H1 (cell line): ENCODE measurements around the gene KIF15. TPM values are rescaled to one million over a fixed set of nuclear protein-coding genes. Genes with fewer than 3 reads are reported as not detected.

Experiments
- CTCF ChIA-PET: fragments of 300-600 bp; sonication (Branson Sonifier 250); formaldehyde crosslinking; loops from one replicate; lab custom pipeline; 2021; ENCODE audit not compliant: partially characterized antibody; lab: Charles Lee
- POLR2A ChIA-PET: fragments of 300-600 bp; sonication (Branson Sonifier 250); formaldehyde crosslinking; loops from one replicate; lab custom pipeline; 2021; ENCODE audit warnings: inconsistent platforms; ENCODE audit not compliant: partially characterized antibody; lab: Charles Lee
- DNase-seq, 2 experiments: peaks; one replicate each; pipeline versions ENCODE4 v3.0.0 to v3.0.0-alpha.2; 2010 to 2022; ENCODE audit warnings: low spot score in 2 of 2, low read depth in 1 of 2, mixed read lengths in 1 of 2
- FAIRE-seq: peaks from 2 replicates; lab custom pipeline; 2011; peaks lifted over from hg19 to GRCh38; lab: Jason Lieb, UNC
- H2AFZ ChIP-seq: 2 replicates; pipeline ENCODE4 v1.8.1; 2012; ENCODE audit warnings: low read length, inconsistent platforms
- H2AK5ac ChIP-seq: 2 replicates; pipeline ENCODE4 v1.6.1; 2013; ENCODE audit warnings: low read depth, low read length
- H2BK120ac ChIP-seq: replicated peaks from 2 replicates; pipeline ENCODE3; 2013; ENCODE audit warnings: low read depth, low read length, inconsistent platforms
- H2BK12ac ChIP-seq: 2 replicates; pipeline ENCODE4 v1.6.1; 2013; ENCODE audit warnings: low read depth, low read length
- H2BK15ac ChIP-seq: 2 replicates; pipeline ENCODE4 v1.6.1; 2013; ENCODE audit warnings: low read length
- H2BK20ac ChIP-seq: 2 replicates; pipeline ENCODE4 v1.6.1; 2013; ENCODE audit warnings: low read length
- H2BK5ac ChIP-seq: 2 replicates; pipeline ENCODE4 v1.6.1; 2013; ENCODE audit warnings: low read depth, low read length
- H3K14ac ChIP-seq: 2 replicates; pipeline ENCODE4 v1.6.1; 2013; ENCODE audit warnings: inconsistent platforms; ENCODE audit not compliant: insufficient read length
- H3K18ac ChIP-seq: 2 replicates; pipeline ENCODE4 v1.6.1; 2013; ENCODE audit warnings: low read length; ENCODE audit errors: extremely low read depth
- H3K23ac ChIP-seq: 2 replicates; pipeline ENCODE4 v1.6.1; 2013; ENCODE audit warnings: inconsistent platforms; ENCODE audit not compliant: insufficient read length
- H3K23me2 ChIP-seq: 2 replicates; pipeline ENCODE4 v1.6.1; 2013; ENCODE audit warnings: low read depth, low read length
- H3K27ac ChIP-seq: 2 replicates; pipeline ENCODE4 v1.6.1; 2011; ENCODE audit warnings: low read depth, low read length, inconsistent platforms
- H3K27me3 ChIP-seq, 4 experiments: replicated peaks in 1 of 4; 1 replicate in 1 of 4; 2 replicates in 3 of 4; pipeline versions ENCODE4 v1.6.1 to v1.8.1; 2011 to 2013; ENCODE audit warnings: low read length in 3 of 4, mild to moderate bottlenecking in 3 of 4, inconsistent platforms in 2 of 4, mixed read lengths in 2 of 4, moderate library complexity in 1 of 4; ENCODE audit not compliant: control insufficient read depth in 3 of 4, insufficient read depth in 3 of 4; ENCODE audit errors: extremely low read depth in 1 of 4
- H3K36me3 ChIP-seq, 4 experiments: 2 replicates each; pipeline versions ENCODE4 v1.6.1 to v1.8.1; 2011 to 2013; ENCODE audit warnings: mild to moderate bottlenecking in 4 of 4, low read length in 3 of 4, moderate library complexity in 2 of 4, control low read depth in 1 of 4, inconsistent platforms in 1 of 4; ENCODE audit not compliant: insufficient read depth in 4 of 4, control insufficient read depth in 2 of 4
- H3K4ac ChIP-seq: replicated peaks from 2 replicates; pipeline ENCODE3; 2013; ENCODE audit warnings: low read length, low read depth, mixed read lengths, inconsistent platforms; ENCODE audit not compliant: insufficient read length
- H3K4me1 ChIP-seq, 4 experiments: replicated peaks in 1 of 4; 1 replicate in 1 of 4; 2 replicates in 3 of 4; pipeline versions ENCODE4 v1.6.1 to v1.8.1; 2011 to 2013; ENCODE audit warnings: low read length in 3 of 4, inconsistent platforms in 2 of 4, mixed read lengths in 1 of 4; ENCODE audit not compliant: insufficient read depth in 4 of 4, control insufficient read depth in 3 of 4
- H3K4me2 ChIP-seq, 2 experiments: 2 replicates each; pipeline versions ENCODE4 v1.6.1 to v1.8.1; 2011 to 2013; ENCODE audit warnings: low read depth in 2 of 2, low read length in 2 of 2, control low read depth in 1 of 2, inconsistent platforms in 1 of 2, mild to moderate bottlenecking in 1 of 2; ENCODE audit not compliant: insufficient read depth in 1 of 2
- H3K4me3 ChIP-seq, 4 experiments: fragments of 200-600, 300-600 bp in 1 of 4; sonication (generic), shearing (Covaris generic), sonication (Bioruptor Twin) in 1 of 4; 2 replicates each; pipeline versions ENCODE4 v1.5.1 to v1.8.1; 2011 to 2016; ENCODE audit warnings: low read length in 4 of 4, low read depth in 3 of 4, control low read depth in 2 of 4, inconsistent platforms in 2 of 4, mild to moderate bottlenecking in 2 of 4, mixed read lengths in 1 of 4, moderate library complexity in 1 of 4; ENCODE audit not compliant: insufficient read depth in 2 of 4; ENCODE audit errors: extremely low read depth in 1 of 4
- H3K56ac ChIP-seq: replicated peaks from 2 replicates; pipeline ENCODE3; 2013; ENCODE audit warnings: low read depth, mild to moderate bottlenecking, mixed read lengths, low read length, inconsistent platforms; ENCODE audit not compliant: insufficient read length
- H3K79me1 ChIP-seq: 2 replicates; pipeline ENCODE4 v1.6.1; 2013; ENCODE audit warnings: low read depth, low read length, control low read depth
- H3K79me2 ChIP-seq, 2 experiments: 2 replicates each; pipeline versions ENCODE4 v1.6.1 to v1.8.1; 2012 to 2013; ENCODE audit warnings: low read length in 2 of 2, mild to moderate bottlenecking in 2 of 2, inconsistent platforms in 1 of 2; ENCODE audit not compliant: insufficient read depth in 2 of 2, control insufficient read depth in 1 of 2
- H3K9ac ChIP-seq, 4 experiments: replicated peaks in 1 of 4; 1 replicate in 1 of 4; 2 replicates in 3 of 4; pipeline versions ENCODE4 v1.6.1 to v1.8.1; 2011 to 2013; ENCODE audit warnings: low read depth in 3 of 4, low read length in 3 of 4, control low read depth in 2 of 4, mild to moderate bottlenecking in 2 of 4, moderate library complexity in 2 of 4, inconsistent platforms in 1 of 4; ENCODE audit errors: extremely low read depth in 1 of 4
- H3K9me3 ChIP-seq, 2 experiments: 2 replicates each; pipeline versions ENCODE4 v1.6.1 to v1.8.1; 2012 to 2013; ENCODE audit warnings: mild to moderate bottlenecking in 2 of 2, moderate library complexity in 2 of 2, control low read depth in 1 of 2, inconsistent platforms in 1 of 2, low read depth in 1 of 2, low read length in 1 of 2, mixed read lengths in 1 of 2; ENCODE audit not compliant: insufficient read depth in 2 of 2
- H4K20me1 ChIP-seq, 2 experiments: replicated peaks in 1 of 2; 2 replicates each; pipeline versions ENCODE3 to v1.8.1; 2011 to 2013; ENCODE audit warnings: inconsistent platforms in 2 of 2, low read length in 2 of 2, mild to moderate bottlenecking in 1 of 2; ENCODE audit not compliant: insufficient read depth in 2 of 2, control insufficient read depth in 1 of 2
- H4K5ac ChIP-seq: 2 replicates; pipeline ENCODE4 v1.6.1; 2013; ENCODE audit warnings: low read length, low read depth, mixed read lengths, inconsistent platforms; ENCODE audit not compliant: insufficient read length
- H4K8ac ChIP-seq: 2 replicates; pipeline ENCODE4 v1.8.0; 2013; ENCODE audit warnings: mild to moderate bottlenecking, moderate library complexity, low read length, inconsistent platforms; ENCODE audit not compliant: insufficient read depth; ENCODE audit errors: extremely low read depth
- H4K91ac ChIP-seq: replicated peaks from 2 replicates; pipeline ENCODE3; 2013; ENCODE audit warnings: low read length, mixed read lengths, inconsistent platforms; ENCODE audit not compliant: insufficient read length
- ATF2 ChIP-seq: IDR thresholded peaks from 2 replicates; pipeline ENCODE4 v1.6.1; 2012; ENCODE audit warnings: low read length, inconsistent platforms
- SP2 ChIP-seq: IDR thresholded peaks from 2 replicates; pipeline ENCODE4 v1.6.1; 2012; ENCODE audit warnings: mild to moderate bottlenecking, low read length, inconsistent platforms
- WGBS, 2 experiments: shearing (Covaris generic) in 1 of 2; methylation state at CpG; one replicate each; pipeline versions ENCODE4 v1.1.6 to v1.1.7; 2013 to 2015; ENCODE audit warnings: low lambda C conversion rate in 2 of 2, mixed read lengths in 2 of 2, inconsistent platforms in 1 of 2, low coverage in 1 of 2, missing lambda C conversion rate in 1 of 2; ENCODE audit not compliant: insufficient replicate concordance in 2 of 2, insufficient coverage in 1 of 2, insufficient read length in 1 of 2; ENCODE audit errors: extremely low coverage in 1 of 2, missing lambda C conversion rate in 1 of 2; 5-methylcytosine and 5-hydroxymethylcytosine counted together
- polyA plus RNA-seq, 7 experiments: library from polyadenylated mRNA; depleted of rRNA in 3 of 7; stranded (reverse) in 5 of 7; unstranded in 2 of 7; fragments of >200 nt in 5 of 7; fragments of 200-250 nt in 2 of 7; gene quantifications; 1 replicate in 5 of 7; 2 replicates in 1 of 7; 4 replicates in 1 of 7; pipeline versions ENCODE4 v1.2.1 to v1.2.3, GENCODE V29; 2011 to 2013; ENCODE audit warnings: missing spikeins in 2 of 7, mixed read lengths in 2 of 7
- total RNA-seq: library from RNA; stranded (reverse); fragmentation: NEBNext Ultra II Directional; extraction: Animal tissue kit (Norgen Biotek cat#: 25700); gene quantifications from 2 replicates; pipeline ENCODE4 v1.2.1, GENCODE V29; 2021

KIF15 gene
- total and polyA plus RNA-seq, 2 of the 8 experiments (the other 6 are each of a cell fraction or from before 2014, with no cell fraction given), result 4.2 to 25.5 TPM

GRCh38 chr3:44883999-44884431, 122.4 kb downstream of the KIF15 start:
- POLR2A ChIA-PET, result interaction anchor here (1.3 to 2.2 kb wide), 2 partner anchors 30 to 123 kb away, joined by 3 to 5 read pairs; partner anchors contain the start of gene KIAA1143
- CTCF ChIA-PET, result interaction anchor here (0.9 to 3.4 kb wide), 5 partner anchors 11 to 58 kb away, joined by 3 to 17 read pairs (median 4); partner anchors contain the start of gene TGM4
- 81% methylated on average over 4 of the region's 4 CpGs; no CpG with 5 or more reads in 1 of the 2 experiments for WGBS, 2 experiments
- Histone ChIP-seq H3K9me3 (peaks cover 4 to 8% of the 10 kb centered on the region in 2 experiments; a peak in 2 of 4 replicates), H2BK20ac (no peak overlapping the region), H3K14ac (no peak overlapping the region), H3K4me2 (no peak overlapping the region), H3K4me1 (peaks cover 0 to 2% (median 0%) of the 10 kb centered on the region in 4 experiments; a peak in 2 of 7 replicates), H2AFZ (no peak overlapping the region), H3K27ac (no peak overlapping the region), H3K79me1 (no peaks in the 10 kb centered on the region), H2BK12ac (no peak overlapping the region), H2BK15ac (no peak overlapping the region), H4K20me1 (no peaks in the 10 kb centered on the region), H3K23ac (no peak overlapping the region), H3K36me3 (no peaks in the 10 kb centered on the region), H3K4ac (no peak overlapping the region), H3K27me3 (no peaks in the 10 kb centered on the region), H3K4me3 (no peak overlapping the region; a peak in 1 of 8 replicates), H4K8ac (no peak overlapping the region), H3K79me2 (no peaks in the 10 kb centered on the region), H4K5ac (no peak overlapping the region), H3K18ac (no peak overlapping the region), H4K91ac (no peak overlapping the region), H2BK120ac (no peak overlapping the region), H3K56ac (no peak overlapping the region), H2BK5ac (no peak overlapping the region), H3K9ac (no peak overlapping the region), H3K23me2 (no peaks in the 10 kb centered on the region; the same call in 1 of the 2 replicates), H2AK5ac (no peak overlapping the region)
- FAIRE-seq, result no peak
- DNase-seq, result no peak
- TF ChIP-seq ATF2, result no peak
- TF ChIP-seq SP2, result no peak
